WTC11 (cell line): ENCODE data around the gene VDR.

Experiments used
- ESRRA ChIP-seq: sonication (generic); formaldehyde crosslinking; IDR thresholded peaks from 2 replicates; pipeline ENCODE4 v1.8.1; 2022; ENCODE audit warnings: mild to moderate bottlenecking, missing genetic modification reagents, borderline replicate concordance
- FOXK1 ChIP-seq: sonication (generic); formaldehyde crosslinking; IDR thresholded peaks from 2 replicates; pipeline ENCODE4 v1.8.0; 2022; ENCODE audit warnings: mild to moderate bottlenecking, moderate library complexity, missing genetic modification reagents
- JUN ChIP-seq: sonication (generic); formaldehyde crosslinking; IDR thresholded peaks from 2 replicates; pipeline ENCODE4 v1.8.0; 2023; ENCODE audit warnings: mild to moderate bottlenecking, missing genetic modification reagents
- NFYB ChIP-seq: sonication (generic); formaldehyde crosslinking; conservative IDR thresholded peaks from 2 replicates; pipeline ENCODE4 v1.8.0; 2022; ENCODE audit warnings: low read depth, missing genetic modification reagents
- RELA ChIP-seq: sonication (generic); formaldehyde crosslinking; IDR thresholded peaks from 2 replicates; pipeline ENCODE4 v1.8.1; 2022; ENCODE audit warnings: missing genetic modification reagents, mild to moderate bottlenecking, borderline replicate concordance
- SMAD4 ChIP-seq: sonication (generic); formaldehyde crosslinking; IDR thresholded peaks from 2 replicates; pipeline ENCODE4 v1.8.0; 2022; ENCODE audit warnings: mild to moderate bottlenecking, missing genetic modification reagents
- TP53 ChIP-seq: sonication (generic); formaldehyde crosslinking; IDR thresholded peaks from 2 replicates; pipeline ENCODE4 v1.8.1; 2023; ENCODE audit warnings: mild to moderate bottlenecking, missing genetic modification reagents
- ZNF416 ChIP-seq: fragments of 250-450 bp; sonication (Bioruptor Pico); IDR thresholded peaks from 2 replicates; pipeline ENCODE4 v1.9.0; 2021; ENCODE audit warnings: mild to moderate bottlenecking, inconsistent platforms
- ZNF423 ChIP-seq: fragments of 250-450 bp; sonication (Bioruptor Pico); IDR thresholded peaks from 2 replicates; pipeline ENCODE4 v2.1.2; 2022; ENCODE audit warnings: mild to moderate bottlenecking, moderate library complexity
- TF ChIP-seq, protein P1 (sequence below): fragments of 200-600 bp; IDR thresholded peaks from 2 replicates; pipeline ENCODE4 v1.8.0; 2022; ENCODE audit warnings: antibody characterized with exemption
- TF ChIP-seq, protein P2 (sequence below): sonication (generic); formaldehyde crosslinking; conservative IDR thresholded peaks from 2 replicates; pipeline ENCODE4 v1.8.1; 2023; ENCODE audit warnings: mild to moderate bottlenecking, low read depth, missing genetic modification reagents, moderate library complexity
- TF ChIP-seq, protein P3 (sequence below): sonication (generic); formaldehyde crosslinking; IDR thresholded peaks from 2 replicates; pipeline ENCODE4 v1.8.0; 2022; ENCODE audit warnings: missing genetic modification reagents

DNA sequence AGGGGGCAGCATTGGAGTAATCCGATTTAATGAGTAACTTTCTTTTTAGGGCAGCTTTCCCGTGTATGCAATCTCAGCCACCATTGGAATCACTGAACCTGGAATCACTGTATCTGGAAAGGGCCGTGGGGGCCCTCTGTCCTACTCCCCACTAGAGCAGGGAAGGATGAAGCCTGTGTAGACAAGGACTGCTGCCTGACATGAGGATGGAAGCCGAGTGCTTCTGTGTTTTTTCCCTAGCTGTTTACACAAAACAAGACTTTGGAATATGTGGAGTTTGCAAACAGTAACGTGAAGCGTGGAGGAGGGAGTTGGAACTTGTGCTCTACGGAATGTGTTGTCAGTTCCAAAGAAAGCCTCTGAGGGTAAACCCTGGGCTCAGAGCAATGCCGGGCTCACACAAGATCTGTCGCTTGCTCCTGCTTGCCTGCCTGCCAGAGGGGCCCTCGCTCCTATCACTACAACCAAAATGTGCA is 52.7 kb downstream of the VDR start:
- TF ChIP-seq, protein P1, sequence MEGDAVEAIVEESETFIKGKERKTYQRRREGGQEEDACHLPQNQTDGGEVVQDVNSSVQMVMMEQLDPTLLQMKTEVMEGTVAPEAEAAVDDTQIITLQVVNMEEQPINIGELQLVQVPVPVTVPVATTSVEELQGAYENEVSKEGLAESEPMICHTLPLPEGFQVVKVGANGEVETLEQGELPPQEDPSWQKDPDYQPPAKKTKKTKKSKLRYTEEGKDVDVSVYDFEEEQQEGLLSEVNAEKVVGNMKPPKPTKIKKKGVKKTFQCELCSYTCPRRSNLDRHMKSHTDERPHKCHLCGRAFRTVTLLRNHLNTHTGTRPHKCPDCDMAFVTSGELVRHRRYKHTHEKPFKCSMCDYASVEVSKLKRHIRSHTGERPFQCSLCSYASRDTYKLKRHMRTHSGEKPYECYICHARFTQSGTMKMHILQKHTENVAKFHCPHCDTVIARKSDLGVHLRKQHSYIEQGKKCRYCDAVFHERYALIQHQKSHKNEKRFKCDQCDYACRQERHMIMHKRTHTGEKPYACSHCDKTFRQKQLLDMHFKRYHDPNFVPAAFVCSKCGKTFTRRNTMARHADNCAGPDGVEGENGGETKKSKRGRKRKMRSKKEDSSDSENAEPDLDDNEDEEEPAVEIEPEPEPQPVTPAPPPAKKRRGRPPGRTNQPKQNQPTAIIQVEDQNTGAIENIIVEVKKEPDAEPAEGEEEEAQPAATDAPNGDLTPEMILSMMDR: no peak
- TF ChIP-seq TP53 (CRISPR knock-in tag) (no peak), ZNF423 (no peak), NFYB (no peak), JUN (CRISPR knock-in tag) (no peak), SMAD4 (CRISPR knock-in tag) (no peak), FOXK1 (CRISPR knock-in tag) (no peak), ZNF416 (CRISPR knock-in tag) (no peak), RELA (no peak), ESRRA (no peak)
- TF ChIP-seq, protein P2, sequence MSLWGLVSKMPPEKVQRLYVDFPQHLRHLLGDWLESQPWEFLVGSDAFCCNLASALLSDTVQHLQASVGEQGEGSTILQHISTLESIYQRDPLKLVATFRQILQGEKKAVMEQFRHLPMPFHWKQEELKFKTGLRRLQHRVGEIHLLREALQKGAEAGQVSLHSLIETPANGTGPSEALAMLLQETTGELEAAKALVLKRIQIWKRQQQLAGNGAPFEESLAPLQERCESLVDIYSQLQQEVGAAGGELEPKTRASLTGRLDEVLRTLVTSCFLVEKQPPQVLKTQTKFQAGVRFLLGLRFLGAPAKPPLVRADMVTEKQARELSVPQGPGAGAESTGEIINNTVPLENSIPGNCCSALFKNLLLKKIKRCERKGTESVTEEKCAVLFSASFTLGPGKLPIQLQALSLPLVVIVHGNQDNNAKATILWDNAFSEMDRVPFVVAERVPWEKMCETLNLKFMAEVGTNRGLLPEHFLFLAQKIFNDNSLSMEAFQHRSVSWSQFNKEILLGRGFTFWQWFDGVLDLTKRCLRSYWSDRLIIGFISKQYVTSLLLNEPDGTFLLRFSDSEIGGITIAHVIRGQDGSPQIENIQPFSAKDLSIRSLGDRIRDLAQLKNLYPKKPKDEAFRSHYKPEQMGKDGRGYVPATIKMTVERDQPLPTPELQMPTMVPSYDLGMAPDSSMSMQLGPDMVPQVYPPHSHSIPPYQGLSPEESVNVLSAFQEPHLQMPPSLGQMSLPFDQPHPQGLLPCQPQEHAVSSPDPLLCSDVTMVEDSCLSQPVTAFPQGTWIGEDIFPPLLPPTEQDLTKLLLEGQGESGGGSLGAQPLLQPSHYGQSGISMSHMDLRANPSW: no peak
- TF ChIP-seq, protein P3, sequence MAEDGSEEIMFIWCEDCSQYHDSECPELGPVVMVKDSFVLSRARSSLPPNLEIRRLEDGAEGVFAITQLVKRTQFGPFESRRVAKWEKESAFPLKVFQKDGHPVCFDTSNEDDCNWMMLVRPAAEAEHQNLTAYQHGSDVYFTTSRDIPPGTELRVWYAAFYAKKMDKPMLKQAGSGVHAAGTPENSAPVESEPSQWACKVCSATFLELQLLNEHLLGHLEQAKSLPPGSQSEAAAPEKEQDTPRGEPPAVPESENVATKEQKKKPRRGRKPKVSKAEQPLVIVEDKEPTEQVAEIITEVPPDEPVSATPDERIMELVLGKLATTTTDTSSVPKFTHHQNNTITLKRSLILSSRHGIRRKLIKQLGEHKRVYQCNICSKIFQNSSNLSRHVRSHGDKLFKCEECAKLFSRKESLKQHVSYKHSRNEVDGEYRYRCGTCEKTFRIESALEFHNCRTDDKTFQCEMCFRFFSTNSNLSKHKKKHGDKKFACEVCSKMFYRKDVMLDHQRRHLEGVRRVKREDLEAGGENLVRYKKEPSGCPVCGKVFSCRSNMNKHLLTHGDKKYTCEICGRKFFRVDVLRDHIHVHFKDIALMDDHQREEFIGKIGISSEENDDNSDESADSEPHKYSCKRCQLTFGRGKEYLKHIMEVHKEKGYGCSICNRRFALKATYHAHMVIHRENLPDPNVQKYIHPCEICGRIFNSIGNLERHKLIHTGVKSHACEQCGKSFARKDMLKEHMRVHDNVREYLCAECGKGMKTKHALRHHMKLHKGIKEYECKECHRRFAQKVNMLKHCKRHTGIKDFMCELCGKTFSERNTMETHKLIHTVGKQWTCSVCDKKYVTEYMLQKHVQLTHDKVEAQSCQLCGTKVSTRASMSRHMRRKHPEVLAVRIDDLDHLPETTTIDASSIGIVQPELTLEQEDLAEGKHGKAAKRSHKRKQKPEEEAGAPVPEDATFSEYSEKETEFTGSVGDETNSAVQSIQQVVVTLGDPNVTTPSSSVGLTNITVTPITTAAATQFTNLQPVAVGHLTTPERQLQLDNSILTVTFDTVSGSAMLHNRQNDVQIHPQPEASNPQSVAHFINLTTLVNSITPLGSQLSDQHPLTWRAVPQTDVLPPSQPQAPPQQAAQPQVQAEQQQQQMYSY (CRISPR knock-in tag): no peak
